ENCODE results near the gene XPO5. TPM values are rescaled to one million over a fixed set of nuclear protein-coding genes. Genes with fewer than 3 reads are reported as not detected.
A peak's percentile ranks its signal among the peaks of the same experiment; 100 is the strongest.
"Not testable (repeated sequence)": the region's sequence is repeated elsewhere in the genome, so short reads cannot be mapped to it uniquely, and the experiment has no call there.

The XPO5 gene
- total RNA-seq, 2 donors from 2014 or later = 70.8 to 74.3 TPM

- 94 to 97% methylated on average over 5 of the region's 5 CpGs for WGBS, 2 experiments (ENCODE audit: insufficient coverage in 1 of 2, insufficient read length in 1 of 2)
- peaks cover 57% of the 10 kb centered on the region for H3K36me3 ChIP-seq (ENCODE audit: control insufficient read depth, insufficient read depth, low read length)
- H3K4me3 ChIP-seq (ENCODE audit: low read length) = no peak overlapping the region
- Mint-ChIP-seq H3K9me3 (no peaks in the 10 kb centered on the region), H3K27ac (no peak overlapping the region), H3K4me3 (no peak overlapping the region), H3K4me1 (no peaks in the 10 kb centered on the region), H3K36me3 (ENCODE audit: low read depth) (peaks cover 59% of the 10 kb centered on the region), H3K27me3 (ENCODE audit: insufficient read depth) (no peaks in the 10 kb centered on the region)
- no peak overlapping the region for H3K27ac ChIP-seq (ENCODE audit: low read depth, low read length)
- no peak for TF ChIP-seq CTCF (conservative IDR thresholded peaks at IDR 0.05)
- no peaks in the 10 kb centered on the region for H3K9me3 ChIP-seq (ENCODE audit: control insufficient read depth, low read length)
- H3K27me3 ChIP-seq (ENCODE audit: control insufficient read depth, insufficient read depth, low read length, poor library complexity, severe bottlenecking) = no peaks in the 10 kb centered on the region
- no peak overlapping the region for H3K9ac ChIP-seq (ENCODE audit: extremely low read depth, low read length, poor library complexity, severe bottlenecking)
- no peak for DNase-seq
- no peaks in the 10 kb centered on the region for H3K4me1 ChIP-seq (ENCODE audit: control insufficient read depth, insufficient read depth, low read length)
Measured at GRCh38 chr6:43540507-43540906, 35.3 kb downstream of the XPO5 start.

GRCh38 chr6:43539409-43539808 is 36.4 kb downstream of the XPO5 start:
- not testable (repeated sequence) for DNase-seq; H3K27ac ChIP-seq (ENCODE audit: low read depth, low read length); H3K9me3 Mint-ChIP-seq; H3K27me3 Mint-ChIP-seq (ENCODE audit: insufficient read depth); H3K4me3 Mint-ChIP-seq; H3K4me1 Mint-ChIP-seq; H3K27ac Mint-ChIP-seq; H3K9ac ChIP-seq (ENCODE audit: extremely low read depth, low read length, poor library complexity, severe bottlenecking); H3K9me3 ChIP-seq (ENCODE audit: control insufficient read depth, low read length); H3K27me3 ChIP-seq (ENCODE audit: control insufficient read depth, insufficient read depth, low read length, poor library complexity, severe bottlenecking); H3K4me3 ChIP-seq (ENCODE audit: low read length); H3K4me1 ChIP-seq (ENCODE audit: control insufficient read depth, insufficient read depth, low read length)
- peaks cover 51% of the 10 kb centered on the region for H3K36me3 ChIP-seq (ENCODE audit: control insufficient read depth, insufficient read depth, low read length)
- peaks cover 53% of the 10 kb centered on the region for H3K36me3 Mint-ChIP-seq (ENCODE audit: low read depth)
- 97 to 98% methylated on average over 17 to 20 of the region's 20 CpGs for WGBS, 2 experiments (ENCODE audit: insufficient coverage in 1 of 2, insufficient read length in 1 of 2)

GRCh38 chr6:43538986-43539385 is 36.9 kb downstream of the XPO5 start:
- H3K36me3 Mint-ChIP-seq (ENCODE audit: low read depth) = peaks cover 50% of the 10 kb centered on the region
- H3K4me3 ChIP-seq (ENCODE audit: low read length); H3K4me1 Mint-ChIP-seq; H3K9ac ChIP-seq (ENCODE audit: extremely low read depth, low read length, poor library complexity, severe bottlenecking); H3K27me3 Mint-ChIP-seq (ENCODE audit: insufficient read depth); DNase-seq; H3K9me3 Mint-ChIP-seq; H3K27me3 ChIP-seq (ENCODE audit: control insufficient read depth, insufficient read depth, low read length, poor library complexity, severe bottlenecking); H3K27ac Mint-ChIP-seq; H3K9me3 ChIP-seq (ENCODE audit: control insufficient read depth, low read length); H3K27ac ChIP-seq (ENCODE audit: low read depth, low read length); H3K4me3 Mint-ChIP-seq; H3K4me1 ChIP-seq (ENCODE audit: control insufficient read depth, insufficient read depth, low read length): not testable (repeated sequence)
- WGBS, 2 experiments (ENCODE audit: insufficient coverage in 1 of 2, insufficient read length in 1 of 2) = 97% methylated on average over 15 of the region's 17 CpGs; no CpG with 5 or more reads in 1 of the 2 experiments
- H3K36me3 ChIP-seq (ENCODE audit: control insufficient read depth, insufficient read depth, low read length) = peaks cover 53% of the 10 kb centered on the region

- no peak overlapping the region for H3K4me3 ChIP-seq (ENCODE audit: low read length)
- Mint-ChIP-seq H3K36me3 (ENCODE audit: low read depth) (peaks cover 64% of the 10 kb centered on the region), H3K4me3 (no peak overlapping the region), H3K27me3 (ENCODE audit: insufficient read depth) (no peaks in the 10 kb centered on the region), H3K27ac (peak overlapping the region; percentile 13), H3K9me3 (no peaks in the 10 kb centered on the region), H3K4me1 (no peaks in the 10 kb centered on the region)
- TF ChIP-seq CTCF (conservative IDR thresholded peaks at IDR 0.05) = no peak
- peaks cover 75% of the 10 kb centered on the region for H3K36me3 ChIP-seq (ENCODE audit: control insufficient read depth, insufficient read depth, low read length)
- H3K9me3 ChIP-seq (ENCODE audit: control insufficient read depth, low read length) = no peaks in the 10 kb centered on the region
- no peak overlapping the region for H3K9ac ChIP-seq (ENCODE audit: extremely low read depth, low read length, poor library complexity, severe bottlenecking)
- H3K27ac ChIP-seq (ENCODE audit: low read depth, low read length) = no peak overlapping the region
- 78 to 98% methylated on average over 1 of the region's 1 CpG for WGBS, 2 experiments (ENCODE audit: insufficient coverage in 1 of 2, insufficient read length in 1 of 2)
- no peak for DNase-seq
- H3K4me1 ChIP-seq (ENCODE audit: control insufficient read depth, insufficient read depth, low read length) = peaks cover 5% of the 10 kb centered on the region
- no peaks in the 10 kb centered on the region for H3K27me3 ChIP-seq (ENCODE audit: control insufficient read depth, insufficient read depth, low read length, poor library complexity, severe bottlenecking)
Measured at GRCh38 chr6:43532201-43532600, 43.6 kb downstream of the XPO5 start.
